GM12872 (cell line): Measurements from ENCODE around the gene EVC.

ENCODE experiments used
- CTCF ChIP-seq: IDR thresholded peaks from 3 replicates; pipeline ENCODE4 v1.5.1; 2011; ENCODE audit warnings: low read depth, mild to moderate bottlenecking, low read length, moderate library complexity; ENCODE audit not compliant: insufficient read depth

Gene EVC

GRCh38 chr4:5824635-5825034 lies 113.6 kb downstream of the EVC start:
- peak; percentile 40; the same call in 2 of the 3 replicates for TF ChIP-seq CTCF

- TF ChIP-seq CTCF = no peak
Measured at GRCh38 chr4:5825321-5826041, 114.5 kb downstream of the EVC start.

GRCh38 chr4:5826437-5827107 lies 115.6 kb downstream of the EVC start:
- TF ChIP-seq CTCF = no peak

- no peak for TF ChIP-seq CTCF
Measured at GRCh38 chr4:5827108-5828004, 116.4 kb downstream of the EVC start.

- no peak for TF ChIP-seq CTCF
Measured at GRCh38 chr4:5828005-5828391, 117.0 kb downstream of the EVC start.

GRCh38 chr4:5836943-5837342 lies 125.9 kb downstream of the EVC start:
- no peak for TF ChIP-seq CTCF

GRCh38 chr4:5839332-5839731 lies 128.3 kb downstream of the EVC start:
- TF ChIP-seq CTCF = no peak
